ENCODE data around the gene DENND5B.
"Not testable (repeated sequence)": the region's sequence is repeated elsewhere in the genome, so short reads cannot be mapped to it uniquely, and the experiment has no call there.

The DENND5B gene

DNA sequence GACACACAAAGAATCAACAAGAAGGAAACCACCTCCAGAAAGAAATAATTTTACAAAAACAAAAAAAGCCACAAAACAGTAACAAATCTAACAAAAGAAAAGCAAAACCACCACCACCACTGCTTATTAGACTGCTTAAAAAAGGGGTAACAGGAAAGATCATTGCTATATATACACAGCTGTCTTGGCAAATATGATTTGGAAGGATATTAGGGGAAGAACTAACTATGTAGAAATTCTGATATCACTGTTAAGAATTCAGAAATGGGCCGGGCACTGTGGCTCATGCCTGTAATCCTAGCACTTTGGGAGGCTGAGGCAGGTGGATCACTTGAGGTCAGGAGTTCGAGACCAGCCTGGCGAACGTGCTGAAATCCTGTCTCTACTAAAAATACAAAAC is 92.5 kb downstream of the DENND5B start:
- DNase-seq: no peak

DNA sequence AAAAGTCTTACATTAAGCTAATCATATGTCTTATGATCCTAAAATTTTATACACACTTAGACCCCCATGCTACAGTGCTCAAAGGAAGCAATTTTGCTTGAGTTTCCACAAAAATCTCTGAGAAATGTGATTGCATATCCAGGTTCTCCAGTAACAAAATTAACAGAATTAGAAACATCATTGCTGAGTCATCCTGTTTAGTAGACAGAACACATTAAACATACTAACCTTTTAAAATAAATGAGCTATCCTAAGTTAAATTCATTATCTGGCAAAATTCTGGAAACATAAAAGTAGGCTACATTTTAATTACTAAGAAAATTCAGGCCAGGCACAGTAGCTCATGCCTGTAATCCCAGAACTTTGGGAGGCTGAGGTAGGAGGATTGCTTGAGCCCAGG is 94.7 kb downstream of the DENND5B start:
- DNase-seq: no peak

- no peak for DNase-seq
Observed at GRCh38 chr12:31494455-31494854, 96.5 kb downstream of the DENND5B start.

DNA sequence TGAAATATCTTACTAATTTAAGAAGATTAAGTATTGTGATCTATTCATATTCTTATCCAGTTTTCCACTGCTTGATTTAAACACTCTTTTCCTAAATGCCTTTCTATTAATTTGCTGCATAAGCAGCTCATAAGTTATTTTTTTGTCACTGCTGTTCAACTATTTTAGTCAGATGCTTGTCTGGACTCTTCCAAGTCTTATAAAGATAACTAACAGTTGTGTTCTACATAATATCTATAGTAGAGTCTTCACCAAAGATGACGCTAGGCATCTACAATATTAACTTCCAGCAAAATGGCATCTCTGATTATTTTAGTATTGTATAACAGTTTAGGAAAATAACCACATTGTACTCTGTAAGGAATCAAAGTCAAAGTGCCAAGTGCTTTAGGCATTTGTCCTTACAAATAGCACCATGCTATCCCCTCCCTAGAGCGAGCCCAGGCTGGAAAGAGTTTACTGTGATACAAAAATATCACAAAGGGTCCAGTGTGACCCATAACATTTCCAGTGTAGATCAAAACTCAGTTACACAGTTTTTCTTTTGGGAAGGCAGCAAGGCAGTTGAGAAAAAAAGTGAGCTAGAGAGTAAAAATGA is 98.2 kb downstream of the DENND5B start:
- DNase-seq: no peak

DNA sequence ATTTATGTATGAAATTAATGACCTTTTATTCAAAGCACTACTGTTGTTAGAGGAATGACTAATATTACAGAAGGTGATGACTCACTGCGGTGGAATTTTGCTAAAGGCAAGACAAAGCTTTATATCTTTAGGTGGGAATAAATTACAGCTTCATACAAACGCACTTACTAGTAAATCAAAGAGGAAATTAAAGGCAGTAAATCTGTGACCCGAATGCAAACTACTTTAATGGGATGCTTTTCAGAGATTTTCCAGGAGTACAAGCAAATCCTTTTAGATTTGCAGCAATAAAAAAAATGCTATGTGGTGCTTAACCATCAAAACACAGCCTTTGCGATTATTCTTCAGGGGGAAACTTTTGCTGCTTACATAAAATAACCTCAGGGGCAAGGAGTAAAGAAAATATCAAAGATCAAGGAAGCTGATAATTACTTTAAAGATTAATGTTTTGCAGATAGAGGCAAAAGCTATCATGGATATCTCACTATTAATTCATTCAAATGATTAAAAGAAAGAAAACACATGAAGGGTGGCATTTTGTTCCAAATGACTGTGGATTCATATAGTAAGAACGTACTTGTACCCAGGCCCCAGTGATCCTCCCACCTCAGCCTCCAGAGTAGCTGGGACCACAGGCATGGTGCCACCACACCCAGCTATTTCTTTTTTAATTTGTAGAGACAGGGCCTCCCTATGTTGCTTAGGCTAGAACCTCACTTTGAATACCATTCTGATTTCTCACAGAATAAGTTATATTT is 98.9 kb downstream of the DENND5B start:
- no peak for DNase-seq

- no peak for DNase-seq
Observed at GRCh38 chr12:31491241-31491794, 99.6 kb downstream of the DENND5B start.

DNA sequence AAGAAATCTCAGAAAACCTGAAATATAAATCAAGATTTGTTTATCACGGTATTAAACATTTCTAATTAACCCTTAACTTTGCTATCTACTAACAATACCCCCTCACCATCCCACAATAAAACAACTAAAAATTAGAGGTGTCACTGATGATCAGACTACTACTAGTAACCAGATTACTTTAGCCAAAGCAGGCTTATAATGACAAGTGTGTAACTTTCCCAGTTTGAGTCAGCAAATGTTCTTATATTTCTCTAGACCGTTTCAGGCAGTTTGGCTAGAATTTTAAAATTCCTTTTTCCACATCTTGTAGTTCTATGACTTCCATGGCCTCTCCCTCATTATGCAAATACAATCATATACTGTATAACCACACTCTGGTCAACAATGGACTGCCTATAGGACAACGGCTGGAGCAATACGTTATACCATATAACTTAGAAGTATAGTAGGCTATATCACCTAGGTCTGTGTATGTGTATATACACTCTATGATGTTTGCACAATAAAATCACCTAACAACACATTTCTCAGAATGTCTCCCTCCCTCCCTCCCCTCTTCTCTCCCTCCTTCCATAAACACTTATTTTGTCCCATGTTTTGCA is 102.1 kb downstream of the DENND5B start:
- no peak for DNase-seq

- DNase-seq: no peak
Observed at GRCh38 chr12:31485571-31485970, 105.4 kb downstream of the DENND5B start.

- DNase-seq: no peak
Observed at GRCh38 chr12:31482816-31483215, 108.1 kb downstream of the DENND5B start.

GRCh38 chr12:31481415-31481814 is 109.5 kb downstream of the DENND5B start:
- DNase-seq: no peak

DNA sequence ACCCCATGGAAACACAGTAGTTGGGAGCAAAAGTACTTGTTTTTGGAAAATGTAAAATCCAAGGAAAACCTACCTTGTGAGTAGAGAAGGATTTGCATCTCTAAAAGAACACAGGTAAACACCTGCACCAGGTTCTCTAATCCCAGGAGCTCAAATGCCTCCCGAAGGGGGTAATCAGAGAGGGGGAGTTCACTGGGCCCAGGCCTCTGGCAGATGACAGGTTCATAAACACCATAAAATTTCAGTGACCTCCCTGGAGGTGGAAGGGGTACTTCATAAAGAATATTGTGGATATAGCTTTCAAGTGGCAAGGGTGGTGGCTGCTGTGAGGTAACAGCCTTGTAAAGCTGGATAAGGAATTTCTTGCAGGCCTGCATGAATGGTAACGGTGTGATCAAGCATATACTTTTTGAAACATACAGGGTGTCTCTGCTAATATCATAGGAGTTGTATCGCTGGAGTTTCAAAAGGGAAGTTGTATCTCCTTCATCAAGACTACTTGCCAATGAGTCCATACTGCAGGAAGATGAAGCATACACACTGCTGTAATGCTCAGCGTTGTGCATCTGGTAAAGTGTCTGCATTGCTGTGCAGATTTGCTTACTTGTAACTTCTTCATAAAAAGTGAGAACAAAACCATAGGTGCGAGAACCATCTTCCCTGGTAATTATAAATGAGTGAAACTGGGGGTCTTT is 111.3 kb downstream of the DENND5B start:
- DNase-seq: no peak

GRCh38 chr12:31478898-31479297 is 112.0 kb downstream of the DENND5B start:
- DNase-seq: no peak

DNA sequence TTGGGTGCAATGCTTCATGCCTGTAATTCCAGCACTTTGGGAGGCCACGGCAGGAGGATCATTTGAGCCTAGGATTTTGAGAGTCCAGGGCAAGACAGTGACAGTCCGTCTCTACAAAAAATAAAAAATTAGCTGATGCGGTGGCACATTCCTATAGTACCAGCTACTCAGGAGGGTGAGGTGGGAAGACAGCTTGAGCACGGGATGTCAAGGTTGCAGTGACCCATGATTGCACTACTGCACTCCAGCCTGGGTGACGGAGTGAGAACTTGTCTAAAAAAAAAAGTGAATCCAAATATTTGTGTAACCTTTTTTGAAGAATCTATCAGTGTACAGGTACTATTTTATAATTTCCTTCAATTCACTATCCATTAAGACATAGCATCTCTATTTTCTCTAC is 112.5 kb downstream of the DENND5B start:
- no peak for DNase-seq

GRCh38 chr12:31477687-31478086 is 113.2 kb downstream of the DENND5B start:
- no peak for DNase-seq

DNA sequence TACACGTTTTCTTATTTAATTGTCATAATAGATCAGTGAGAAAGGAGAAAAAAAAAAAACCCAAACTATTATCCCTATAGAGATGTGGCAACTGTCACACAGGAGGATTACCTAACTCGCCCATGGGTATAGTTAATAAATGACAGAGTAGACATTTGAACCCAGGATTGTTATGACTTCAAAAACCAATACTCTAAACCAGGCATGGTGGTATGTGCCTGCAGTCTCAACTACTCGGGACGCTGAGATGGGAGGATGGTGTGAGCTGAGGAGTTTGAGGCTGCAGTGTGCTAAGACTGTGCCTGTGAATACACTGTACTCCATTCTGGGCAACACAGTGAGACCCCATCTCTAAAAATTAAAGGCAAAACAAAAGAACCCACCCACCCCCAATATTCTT is 114.5 kb downstream of the DENND5B start:
- DNase-seq: no peak

DNA sequence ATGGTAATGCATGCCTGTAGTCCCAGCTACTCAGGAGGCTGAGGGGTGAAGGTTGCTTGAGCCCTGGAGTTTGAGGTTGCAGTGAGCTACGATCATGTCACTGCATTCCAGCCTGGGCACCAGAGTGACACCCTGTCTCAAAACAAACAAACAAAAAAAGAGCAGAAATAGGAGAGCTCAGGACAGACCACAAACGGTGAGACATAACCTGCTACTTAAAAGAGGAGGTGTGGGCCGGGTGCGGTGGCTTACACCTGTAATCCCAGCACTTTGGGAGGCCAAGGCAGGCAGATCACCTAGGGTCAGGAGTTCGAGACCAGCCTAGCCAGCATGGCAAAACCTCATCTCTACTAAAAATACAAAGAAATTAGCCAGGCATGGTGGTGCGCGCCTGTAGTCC is 115.3 kb downstream of the DENND5B start:
- DNase-seq: not testable (repeated sequence)

GRCh38 chr12:31474751-31475150 is 116.2 kb downstream of the DENND5B start:
- no peak for DNase-seq

DNA sequence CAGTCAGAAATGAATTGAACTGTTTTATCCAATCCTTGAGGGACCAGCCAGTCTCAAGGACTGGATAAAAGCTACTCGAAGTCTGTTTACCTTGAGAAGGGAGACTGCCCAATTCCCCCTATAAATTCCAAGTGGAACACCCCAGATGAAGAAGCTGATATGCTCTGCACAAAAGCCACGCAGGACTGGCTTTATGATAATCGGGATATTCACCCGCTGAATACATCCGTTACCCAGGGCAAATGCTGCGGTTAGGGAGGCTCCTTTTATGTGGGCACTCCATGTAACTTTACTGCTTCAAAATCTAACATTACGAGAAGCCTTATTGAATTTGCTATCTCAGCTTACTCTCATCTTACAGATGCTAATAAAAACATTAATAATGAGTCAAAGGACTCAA is 119.1 kb downstream of the DENND5B start:
- no peak for DNase-seq

DNA sequence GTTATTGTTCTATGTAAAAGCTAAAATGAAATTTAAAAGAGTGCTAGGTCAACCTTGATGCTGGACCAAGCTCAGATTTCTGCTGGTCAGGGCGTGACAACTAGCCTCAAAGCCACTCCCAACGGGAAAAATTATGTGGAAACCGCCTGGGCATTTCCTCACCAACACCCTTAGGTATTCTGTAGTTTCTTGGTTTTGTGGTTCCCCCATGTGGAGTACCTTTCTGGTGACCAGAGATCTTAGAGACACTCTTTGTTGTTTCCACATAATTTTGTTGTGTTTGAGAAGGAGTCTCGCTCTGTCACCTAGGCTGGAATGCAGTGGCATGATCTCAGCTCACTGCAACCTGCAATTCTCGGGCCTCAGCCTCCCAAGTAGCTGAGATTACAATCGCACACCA is 119.9 kb downstream of the DENND5B start:
- no peak for DNase-seq

DNA sequence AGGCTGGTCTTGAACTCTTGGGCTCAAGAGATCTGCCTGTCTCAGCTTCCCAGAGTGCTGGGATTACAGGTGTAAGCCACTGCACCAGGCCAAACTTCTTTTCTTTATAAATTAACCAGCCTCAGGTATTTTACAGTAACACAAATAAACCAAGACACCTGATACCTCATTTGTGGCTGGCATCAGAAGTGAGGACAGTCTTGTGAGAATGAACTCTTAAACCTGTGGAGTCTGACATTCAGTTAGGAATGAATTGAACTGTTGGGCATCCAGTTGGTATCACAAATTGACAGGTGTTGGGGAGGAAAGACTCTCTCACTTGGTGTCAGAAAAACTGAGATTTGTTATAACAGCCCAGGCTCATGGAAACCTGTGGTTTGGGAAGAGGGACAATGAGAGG is 120.5 kb downstream of the DENND5B start:
- DNase-seq: no peak

DNA sequence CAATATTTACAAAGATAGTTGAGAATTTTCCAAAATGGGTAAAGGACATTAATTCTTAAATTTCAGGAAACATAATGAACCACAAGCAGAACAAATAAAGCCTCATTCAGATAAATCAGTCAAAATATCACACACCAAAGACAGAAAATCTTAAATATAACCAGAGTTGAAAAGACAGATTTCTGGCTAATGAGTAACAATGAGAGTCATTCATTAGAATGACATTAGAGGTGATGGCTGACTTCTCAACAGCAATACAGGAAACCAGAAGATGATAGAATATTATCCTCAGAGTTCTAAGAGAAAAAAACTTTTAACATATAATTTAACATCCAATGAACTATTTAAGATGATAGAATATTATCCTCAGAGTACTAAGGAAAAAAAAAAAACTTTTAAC is 124.2 kb downstream of the DENND5B start:
- no peak for DNase-seq

DNA sequence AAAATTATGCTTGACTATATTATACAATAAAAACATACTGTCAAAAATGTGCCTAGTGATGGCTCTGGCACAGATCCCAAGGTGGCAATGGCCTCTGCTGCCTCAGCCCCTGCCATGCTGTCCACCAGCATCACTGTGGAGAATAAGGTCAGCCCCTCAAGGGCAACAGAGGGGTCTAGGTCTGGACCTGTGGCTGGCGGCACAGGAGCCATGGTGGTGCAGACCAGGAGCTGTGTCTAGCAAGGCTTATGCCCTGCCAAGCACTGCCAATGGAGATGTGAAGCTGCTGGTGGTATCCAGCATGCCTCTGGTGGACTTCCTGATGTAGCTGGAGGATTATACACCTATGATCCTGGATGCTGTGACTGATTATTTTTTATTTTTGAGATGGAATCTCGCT is 125.9 kb downstream of the DENND5B start:
- DNase-seq: no peak

- no peak for DNase-seq
Observed at GRCh38 chr12:31460024-31460423, 130.9 kb downstream of the DENND5B start.

DNA sequence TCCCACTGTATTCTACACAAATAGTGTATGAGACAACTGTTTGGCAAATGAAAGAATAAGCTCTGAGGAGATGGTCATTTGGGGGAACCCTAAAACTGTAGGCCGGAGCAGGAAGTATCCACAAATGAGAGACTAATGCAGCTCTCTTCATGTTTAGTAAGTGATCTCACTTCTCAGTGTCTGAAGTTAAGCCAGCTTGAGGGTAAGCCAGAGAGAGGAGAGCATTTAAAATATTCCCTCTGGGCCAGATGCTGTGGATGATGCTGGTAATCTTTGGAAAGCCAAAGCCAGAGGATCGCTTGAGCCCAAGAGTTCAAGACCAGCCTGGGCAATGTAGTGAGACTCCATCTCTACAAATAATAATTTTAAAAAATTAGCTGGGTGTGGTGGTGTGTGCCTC is 134.4 kb downstream of the DENND5B start:
- no peak for DNase-seq
